Activated CD4-positive, alpha-beta T cell treated with anti-CD3 and anti-CD28 coated beads, Interleukin-2, amount 50 U/mL, for 1 hour (primary cell): ENCODE measurements around the gene JMJD1C.

Source experiments
- DNase-seq: peaks from one replicate; pipeline ENCODE4 v3.0.0-alpha.2; 2020

The JMJD1C gene

DNA sequence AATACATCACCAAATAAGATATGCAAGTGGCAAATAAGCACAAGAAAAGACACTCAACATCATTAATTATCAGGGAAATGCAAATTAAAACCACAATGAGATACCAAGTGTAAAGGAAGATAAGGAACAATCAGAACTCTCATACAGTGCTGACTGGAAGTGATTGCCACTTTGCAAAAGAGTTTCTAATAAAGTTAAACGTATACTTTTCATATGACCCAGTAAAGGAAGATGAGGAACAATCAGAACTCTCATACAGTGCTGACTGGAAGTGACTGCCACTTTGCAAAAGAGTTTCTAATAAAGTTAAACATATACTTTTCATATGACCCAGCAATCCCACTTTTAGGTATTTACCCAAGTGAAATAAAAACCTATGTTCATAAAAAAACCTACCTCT, 12.2 kb upstream of the JMJD1C start:
- no peak for DNase-seq

DNA sequence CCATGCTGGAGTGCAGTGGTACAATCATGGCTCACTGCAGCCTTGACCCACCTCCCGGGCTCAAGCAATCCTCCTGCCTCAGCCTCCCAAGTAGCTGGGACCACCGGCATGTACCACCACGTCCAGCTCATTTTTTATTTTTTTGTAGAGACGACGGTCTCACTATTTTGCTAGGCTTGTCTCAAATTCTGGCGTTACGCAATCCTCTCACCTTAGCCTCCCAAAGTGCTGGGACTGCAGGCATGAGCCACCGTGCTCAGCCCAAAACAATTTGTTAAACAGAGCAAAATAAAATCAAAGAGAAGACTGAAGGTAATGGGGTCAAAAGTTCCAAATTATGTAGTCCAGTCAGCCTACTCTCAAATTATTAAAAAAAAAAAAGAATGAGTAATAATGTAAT, 8.7 kb upstream of the JMJD1C start:
- no peak for DNase-seq

DNA sequence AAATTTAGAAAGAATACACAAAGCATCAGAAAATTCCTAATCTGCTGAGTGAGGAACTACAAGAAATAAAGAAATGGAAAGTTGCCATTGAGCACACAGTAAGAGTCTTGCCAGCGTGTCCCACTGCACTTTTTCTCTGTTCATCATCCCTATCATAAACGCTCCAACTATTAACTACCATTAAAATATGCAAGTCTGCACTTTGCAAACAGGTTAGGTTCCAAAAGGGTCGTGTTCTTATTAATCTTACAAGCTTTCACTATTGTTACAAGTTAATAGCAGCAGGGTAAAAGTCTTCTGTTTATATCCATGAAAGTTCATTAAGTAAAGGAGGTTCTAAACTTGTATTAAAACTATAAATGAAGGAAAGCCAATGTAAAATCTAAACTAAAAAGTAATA, 5.2 kb upstream of the JMJD1C start:
- DNase-seq, result no peak

DNA sequence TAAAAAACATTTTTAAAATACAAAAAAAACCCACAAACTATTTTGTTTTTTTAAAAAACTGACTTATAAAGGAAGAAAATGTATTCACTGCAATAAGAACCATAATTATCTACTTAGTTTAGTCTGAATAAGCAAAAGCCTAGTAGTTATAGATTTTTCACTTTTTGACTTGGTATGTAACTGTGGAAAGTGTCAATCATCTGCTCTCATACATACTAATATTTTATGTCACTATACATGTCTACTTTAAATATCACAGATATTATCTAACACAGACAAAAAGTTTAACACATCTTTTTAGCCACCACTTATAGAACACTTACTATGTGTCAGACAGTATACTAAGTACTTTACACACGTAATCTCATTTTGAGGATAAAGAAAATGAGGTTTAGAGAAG, 3.2 kb upstream of the JMJD1C start:
- no peak for DNase-seq

DNA sequence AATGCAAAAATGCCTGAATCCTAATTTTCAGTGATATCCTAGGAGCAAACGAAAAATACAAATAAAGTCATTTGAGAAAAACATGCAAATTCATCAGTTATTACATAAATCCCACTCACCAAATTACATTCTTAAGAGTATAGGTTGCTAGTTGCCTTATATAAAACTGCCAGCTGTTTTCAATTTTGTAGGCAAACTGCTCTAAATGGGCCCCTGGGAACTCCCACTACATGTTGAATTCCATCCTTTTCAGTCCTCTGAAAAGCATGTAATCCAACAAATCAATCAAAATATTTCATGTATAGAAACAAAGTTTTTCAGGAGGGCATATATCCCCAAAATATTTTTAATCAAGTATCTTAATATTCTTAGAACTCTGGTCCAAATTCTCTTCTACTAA, 2.1 kb upstream of the JMJD1C start:
- DNase-seq, result no peak

DNA sequence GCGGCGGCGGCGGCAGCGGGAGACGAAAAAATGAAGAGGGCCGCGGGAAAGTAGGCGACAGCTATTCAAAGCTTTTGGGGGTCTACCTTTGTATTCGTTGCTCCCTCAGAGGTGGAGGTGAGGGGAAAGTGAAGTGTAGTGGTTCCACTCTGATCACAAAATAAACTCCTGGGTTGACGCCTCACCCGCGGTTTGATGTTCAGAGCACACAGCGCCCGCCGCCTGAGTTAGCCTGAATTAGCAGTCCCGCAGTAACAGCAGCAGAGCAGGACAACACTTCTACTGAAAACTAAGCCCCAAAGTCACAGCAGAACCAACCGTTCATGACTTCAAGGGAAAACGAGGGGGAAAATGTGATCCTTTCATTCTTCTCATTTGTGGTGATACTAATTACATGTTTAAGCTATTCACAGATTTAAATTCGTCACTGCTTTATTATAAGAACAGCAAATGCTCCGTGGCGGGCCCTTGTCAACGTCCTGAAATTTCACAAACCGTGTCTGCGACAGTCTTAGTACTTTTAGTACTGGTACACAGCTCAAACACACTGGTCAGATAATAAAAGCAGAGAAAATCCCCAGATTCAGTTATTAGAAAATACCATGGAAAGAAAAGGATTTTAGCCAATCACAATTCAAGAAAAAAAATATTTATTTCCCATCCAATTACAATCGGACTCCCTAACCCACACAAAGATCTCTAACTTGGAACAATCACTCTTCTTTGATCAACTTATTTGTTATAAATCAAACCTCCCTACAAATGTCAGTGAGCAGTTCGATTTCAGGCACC, 563 bp upstream of the JMJD1C start:
- DNase-seq, result peak; percentile 37

DNA sequence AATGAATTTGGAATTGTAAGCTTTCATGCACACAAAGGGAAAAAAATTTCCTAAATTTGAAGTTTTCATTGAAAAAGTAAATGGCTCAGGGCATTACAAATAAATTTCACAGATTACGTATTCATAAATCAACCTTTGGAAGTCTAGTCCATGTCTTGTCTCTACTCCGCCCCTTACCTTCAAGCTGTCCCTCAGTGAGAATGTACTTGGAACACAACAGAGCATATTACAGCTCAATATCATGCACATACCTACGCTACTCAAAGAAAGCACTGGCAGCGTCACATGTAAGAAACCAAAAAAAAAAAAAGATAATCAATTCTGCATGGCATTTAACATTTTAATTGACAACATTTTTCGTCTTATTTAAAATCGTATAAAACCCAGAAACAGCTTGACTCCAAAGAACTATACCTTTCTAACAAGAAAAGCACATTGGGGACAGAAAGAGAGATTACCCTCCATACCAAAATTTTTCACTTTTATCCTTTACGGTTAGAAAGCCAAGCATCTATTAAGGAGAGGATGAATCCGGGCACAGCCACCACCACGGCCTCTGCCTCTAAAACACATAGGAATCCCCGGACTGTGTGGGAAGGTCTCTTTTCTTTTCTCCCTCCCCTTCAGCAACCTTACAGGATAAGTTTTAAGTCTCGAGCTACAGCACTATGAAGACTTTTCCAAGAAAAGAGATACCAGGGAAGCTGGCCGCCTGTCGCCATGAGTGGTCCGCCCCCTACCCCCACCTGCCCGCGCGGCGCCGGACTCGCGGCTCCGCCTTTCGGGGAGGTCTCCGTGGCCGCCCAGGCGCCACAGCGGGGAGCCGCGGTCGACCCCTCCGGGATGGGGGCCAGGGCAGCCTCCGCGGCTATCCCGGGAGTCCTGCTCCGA, 1.1 kb downstream of the JMJD1C start:
- no peak for DNase-seq

DNA sequence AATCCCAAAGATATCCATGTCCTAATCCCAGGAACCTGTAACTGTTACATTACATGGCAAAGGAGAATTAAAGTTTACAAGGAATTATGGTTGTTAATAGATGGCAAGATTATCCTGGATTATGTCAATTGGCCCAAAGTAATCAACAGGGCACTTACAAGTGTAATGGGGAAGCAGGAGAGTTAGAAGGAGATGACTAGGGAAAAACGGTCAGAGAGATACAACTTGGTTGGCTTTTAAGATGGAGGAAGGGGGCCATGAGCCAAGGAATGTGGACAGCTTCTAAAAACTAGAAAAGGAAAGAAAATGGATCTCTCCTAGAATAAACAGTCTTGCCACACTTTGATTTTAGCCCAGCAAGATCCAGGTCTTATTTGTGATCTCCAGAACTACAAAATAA, 3.3 kb downstream of the JMJD1C start:
- no peak for DNase-seq

DNA sequence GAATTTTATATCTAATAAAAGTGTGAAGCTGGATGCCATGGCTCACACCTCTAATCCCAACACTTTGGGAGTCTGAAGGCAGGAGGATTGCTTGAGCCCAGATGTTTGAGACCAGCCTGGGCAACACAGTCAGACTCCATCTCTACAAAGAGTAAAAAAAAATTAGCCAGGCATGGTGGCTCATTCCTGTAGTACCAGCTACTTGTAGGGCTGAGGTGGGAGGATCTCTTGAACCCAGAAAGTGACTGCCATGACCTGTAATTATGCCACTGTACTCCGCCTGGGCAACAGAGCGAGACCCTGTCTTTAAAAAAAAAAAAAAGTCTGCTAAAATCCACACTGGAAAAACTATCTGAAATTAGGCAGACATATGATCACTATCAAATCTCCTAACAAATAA, 7.6 kb downstream of the JMJD1C start:
- DNase-seq, result no peak

DNA sequence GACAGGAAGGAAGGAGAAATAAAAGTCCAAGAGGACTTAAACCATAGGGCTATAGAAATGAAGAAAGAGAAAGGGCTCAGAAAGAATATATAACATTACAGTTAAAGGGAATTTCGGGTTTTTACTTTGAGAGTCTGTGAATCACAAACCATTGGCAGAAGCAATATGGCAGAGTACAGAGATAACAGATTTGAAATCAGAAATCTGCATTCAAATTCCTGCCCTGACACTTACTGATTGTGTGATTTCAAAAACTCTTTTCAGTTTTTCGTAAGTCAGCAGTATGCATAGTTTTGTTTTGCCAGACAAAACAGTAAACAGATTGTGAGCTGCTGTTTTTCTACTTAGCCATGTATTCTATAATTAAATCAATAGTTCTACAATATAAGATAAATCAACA, 8.2 kb downstream of the JMJD1C start:
- no peak for DNase-seq

DNA sequence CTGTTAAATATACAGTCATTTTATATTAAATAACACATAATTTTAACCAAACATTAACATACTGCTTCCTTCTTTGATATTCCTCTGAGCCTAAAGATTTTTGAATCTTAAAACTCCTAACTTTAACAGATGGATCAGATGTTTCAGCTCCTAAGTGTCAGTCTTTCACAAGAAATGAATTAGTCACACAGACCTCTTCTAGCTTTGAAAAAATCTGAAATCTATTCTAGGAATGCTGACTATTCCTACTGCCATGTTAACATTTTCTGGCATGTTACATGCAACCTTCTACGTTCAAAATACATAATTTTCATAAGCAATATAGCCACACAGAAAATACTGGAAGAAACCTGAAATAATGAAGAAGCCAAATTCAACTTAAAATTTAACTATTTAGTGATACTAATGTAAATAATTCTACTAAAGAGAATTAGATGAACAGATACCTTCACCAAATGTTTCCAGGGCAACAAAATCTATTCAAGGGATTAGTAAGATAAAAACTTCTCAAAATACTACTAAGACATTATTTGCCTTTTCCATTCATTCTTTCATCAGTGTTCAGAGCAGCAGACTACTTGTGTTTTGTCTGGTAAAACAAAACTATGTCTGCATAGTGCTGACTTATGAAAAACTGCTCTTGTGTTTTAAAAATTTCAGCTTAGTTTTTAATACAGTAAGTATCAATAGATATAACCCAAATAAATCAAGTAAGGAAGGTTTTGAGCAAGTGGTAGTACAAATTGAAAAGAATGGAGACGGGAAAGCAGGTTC, 9.2 kb downstream of the JMJD1C start:
- DNase-seq, result no peak

DNA sequence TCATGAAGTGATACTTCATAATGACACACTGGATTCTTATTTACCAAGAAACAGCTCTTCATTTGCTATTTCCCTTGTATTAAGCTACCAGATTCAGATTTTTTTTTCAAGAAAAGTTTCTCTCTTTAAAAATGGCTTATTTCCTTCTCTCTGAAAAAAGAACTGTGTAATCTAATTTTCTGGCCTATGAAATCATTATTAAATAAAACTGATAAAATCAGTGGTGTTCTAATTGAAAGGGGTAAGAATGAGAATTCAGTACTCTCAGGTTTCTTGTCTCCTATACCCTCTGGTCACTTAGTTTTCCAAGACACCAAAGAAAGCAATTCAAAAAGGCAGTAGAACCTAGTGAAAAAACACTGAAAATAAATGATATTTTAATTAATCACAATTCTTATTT, 10.3 kb downstream of the JMJD1C start:
- no peak for DNase-seq

DNA sequence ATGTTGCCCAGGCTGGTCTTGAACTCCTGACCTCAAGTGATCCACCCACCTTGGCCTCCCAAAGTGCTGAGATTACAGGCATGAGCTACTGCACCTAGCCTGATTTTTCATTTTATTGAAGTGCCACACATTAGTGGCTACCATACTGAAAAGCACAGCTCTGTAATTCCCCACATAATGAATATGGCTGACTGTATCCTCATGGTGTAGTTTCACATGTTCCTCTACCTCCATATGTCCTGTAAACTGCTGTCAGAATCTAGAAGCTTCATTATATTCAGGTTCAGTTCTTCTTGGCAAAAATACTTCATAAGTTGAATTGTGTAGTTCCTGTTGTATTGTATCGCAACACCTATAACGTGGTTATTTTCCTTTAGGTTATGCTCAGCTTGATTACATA, 11.1 kb downstream of the JMJD1C start:
- no peak for DNase-seq

DNA sequence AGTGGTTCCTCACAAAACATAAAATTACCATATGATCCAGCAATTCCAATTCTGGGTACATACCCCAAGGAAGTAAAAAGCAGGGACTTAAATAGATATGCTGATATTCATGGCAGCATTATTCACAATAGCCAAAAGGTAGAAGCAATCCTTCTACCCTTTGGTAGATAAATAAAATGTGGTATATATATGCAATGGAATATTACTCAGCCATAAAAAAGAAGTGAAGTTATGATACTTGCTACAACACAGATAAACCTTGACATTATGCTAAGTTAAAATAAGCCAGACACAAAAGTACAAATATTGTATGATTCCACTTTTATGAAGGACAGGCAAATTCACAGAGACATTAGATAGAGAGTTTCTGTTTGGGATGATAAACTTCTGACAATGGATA, 13.3 kb downstream of the JMJD1C start:
- no peak for DNase-seq

DNA sequence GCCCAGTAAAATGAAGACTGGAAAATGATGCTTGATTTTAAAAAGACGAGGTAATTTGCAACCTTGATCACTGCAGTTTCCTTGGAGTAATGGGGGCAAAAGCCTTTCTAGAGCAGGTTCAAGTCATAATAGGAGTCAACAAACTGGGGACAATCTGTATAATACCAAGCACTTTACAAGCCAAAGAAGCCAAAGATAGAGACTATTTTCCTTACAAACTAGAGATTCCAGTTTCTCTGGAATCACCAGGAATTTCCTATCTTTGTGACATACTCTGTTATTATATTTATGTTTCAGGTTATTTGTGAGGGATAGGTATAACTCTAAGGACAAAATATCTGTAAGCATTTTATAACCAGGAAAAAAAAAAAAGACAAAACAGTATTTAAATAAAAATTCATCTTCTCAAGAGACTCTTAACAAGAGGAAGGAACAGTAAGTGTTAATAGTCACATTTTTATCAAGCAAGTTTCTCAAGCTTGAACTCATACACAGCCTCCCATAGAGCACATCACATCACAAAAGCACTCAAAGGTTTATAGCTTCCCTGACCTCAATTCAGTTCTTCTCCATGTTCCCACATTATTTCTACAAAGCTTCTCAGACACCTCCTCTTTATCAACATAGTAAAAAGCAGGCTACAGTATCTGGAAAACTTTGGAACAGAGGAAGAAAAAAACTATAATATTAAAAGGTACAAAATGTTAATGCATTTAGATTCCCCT, 18.9 kb downstream of the JMJD1C start:
- no peak for DNase-seq

DNA sequence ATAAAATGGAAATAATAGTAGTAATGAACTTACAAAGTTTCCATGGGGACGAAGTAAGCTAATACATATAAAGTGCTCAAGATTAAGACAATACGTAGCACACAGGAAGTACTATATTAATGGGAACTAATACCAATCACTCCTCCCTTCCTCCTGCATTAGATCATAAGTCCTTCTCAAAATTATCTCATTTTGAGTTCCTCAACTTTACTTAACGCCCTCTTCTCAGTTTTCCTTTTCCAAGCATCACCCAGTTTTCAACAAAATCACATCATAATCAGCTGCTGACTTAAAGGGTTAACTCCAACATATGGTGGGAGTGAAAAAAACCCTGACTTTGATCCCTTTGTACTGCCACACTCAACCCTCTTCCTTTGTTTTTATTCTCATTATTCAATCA, 24.4 kb downstream of the JMJD1C start:
- DNase-seq, result no peak

DNA sequence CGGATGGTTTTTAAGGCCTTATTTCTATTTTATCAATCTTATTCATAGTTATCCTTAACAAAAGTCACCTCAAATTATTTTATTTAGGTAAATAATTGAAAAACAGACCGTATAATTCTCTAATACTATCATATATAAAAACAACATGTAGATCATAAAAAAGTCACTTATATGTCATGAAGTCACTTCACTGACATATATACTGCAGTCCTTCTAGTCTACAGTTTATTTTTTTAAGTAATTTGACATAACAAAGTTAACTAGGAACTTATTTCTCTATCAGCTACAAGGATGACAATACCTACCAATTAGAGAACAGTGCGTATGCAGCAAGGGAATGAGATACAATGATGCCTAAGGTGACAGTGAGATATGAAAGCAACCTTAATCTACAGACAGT, 26.2 kb downstream of the JMJD1C start:
- DNase-seq, result no peak

DNA sequence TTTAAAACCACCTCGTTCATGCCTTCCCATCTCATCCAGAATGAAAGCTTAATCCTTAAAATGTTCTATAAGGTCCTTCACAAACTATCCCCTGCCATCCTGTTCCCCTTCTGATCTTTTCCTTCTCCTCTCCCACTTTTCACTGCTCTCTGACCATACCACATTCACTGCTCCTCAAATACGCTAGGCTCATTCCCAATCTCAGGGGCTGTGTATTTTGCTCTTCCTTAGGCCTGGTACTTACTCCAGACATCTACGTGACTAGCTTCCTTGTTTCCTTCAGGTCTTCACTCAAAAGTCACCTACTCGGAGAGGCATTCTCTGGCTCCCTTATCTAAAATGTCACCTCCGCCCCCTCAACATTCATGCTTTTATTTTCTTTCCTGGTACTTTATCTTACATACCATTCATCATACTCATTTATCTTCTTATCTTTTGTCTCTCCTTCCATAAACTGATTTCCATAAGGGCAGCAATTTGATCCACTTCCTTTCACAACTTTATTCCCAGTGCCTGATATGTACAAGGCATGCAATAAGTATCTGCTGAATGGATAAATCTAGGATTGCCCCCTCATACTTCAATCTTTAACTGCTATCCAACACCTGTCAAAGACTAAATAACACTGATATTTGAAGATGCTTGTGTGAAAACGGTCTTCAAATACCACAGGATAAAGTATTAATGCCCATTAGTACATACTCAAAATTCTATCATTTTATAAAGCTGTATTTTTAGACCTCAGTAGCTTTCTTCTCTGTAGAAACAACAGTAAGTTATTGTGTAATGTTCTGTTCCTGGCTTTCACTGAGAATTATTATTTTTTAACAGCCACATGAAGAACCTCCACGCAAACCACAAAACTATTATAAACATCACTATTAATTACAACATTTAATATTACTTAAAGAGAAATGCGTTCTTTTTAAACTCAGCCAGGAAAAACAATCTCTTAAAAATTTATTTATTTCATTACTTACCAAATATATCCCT, 27.0 kb downstream of the JMJD1C start:
- DNase-seq, result no peak

DNA sequence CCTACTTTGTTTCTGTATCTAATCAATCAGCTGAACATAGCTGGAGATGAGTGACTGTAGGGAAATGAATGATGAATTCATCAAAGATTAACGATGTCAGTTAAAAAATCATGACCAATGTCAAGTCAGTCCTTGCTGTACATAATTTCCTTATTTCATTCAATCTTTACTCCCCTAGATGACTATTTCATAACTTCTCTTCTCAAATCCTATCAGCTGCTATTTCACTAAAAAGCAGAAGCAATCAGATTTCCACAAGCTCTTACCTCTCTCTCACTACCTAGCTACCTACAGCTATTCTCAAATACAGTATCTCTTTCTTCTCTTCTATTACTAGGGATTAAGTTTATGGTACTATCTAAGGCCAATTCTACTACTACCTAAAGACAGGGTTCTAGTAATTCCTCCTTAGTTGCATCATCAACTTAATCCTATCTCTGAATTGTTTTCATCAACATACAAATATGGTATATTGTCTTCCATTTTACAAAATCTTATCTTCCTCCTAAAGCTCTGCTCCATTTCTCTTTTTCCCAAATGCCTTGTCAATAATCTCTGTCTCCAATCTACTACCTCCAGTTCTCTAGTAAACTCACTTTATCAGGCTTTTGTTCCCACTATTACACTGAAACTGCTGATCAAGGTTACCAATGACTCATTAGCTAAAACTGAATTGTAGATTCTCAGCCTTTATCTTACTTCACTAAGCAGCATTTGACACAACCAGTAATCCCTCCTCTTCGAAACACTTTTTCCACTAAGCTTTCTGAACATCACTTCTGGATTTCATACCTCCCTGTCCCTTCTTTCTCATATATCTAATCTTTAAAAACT, 28.4 kb downstream of the JMJD1C start:
- no peak for DNase-seq

DNA sequence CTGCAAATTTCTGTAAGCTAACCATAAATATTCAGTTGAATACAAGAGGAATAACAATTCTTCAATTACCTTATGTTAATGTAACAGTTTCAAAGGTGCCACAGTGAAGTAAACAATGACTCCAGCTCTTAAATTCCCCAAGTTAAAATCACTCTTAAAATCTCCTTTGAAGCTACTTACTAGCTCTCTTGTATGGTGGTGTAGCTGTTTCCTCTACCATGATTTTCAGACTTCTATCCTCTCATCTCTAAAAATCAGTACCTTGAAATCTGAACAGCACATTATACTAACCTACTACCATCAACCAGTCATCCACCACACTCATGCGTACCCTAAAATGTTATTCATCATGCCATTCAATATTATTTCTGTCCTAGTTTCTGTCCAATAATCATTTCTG, 29.6 kb downstream of the JMJD1C start:
- no peak for DNase-seq
